ENCODE measurements around the gene SLC38A8. TPM values are rescaled to one million over a fixed set of nuclear protein-coding genes. Genes with fewer than 3 reads are reported as not detected.
A peak's percentile ranks its signal among the peaks of the same experiment; 100 is the strongest.

Gene SLC38A8
- total RNA-seq, 1 experiment from 2014 or later = not detected

GRCh38 chr16:84072014-84072413 is 29.4 kb upstream of the SLC38A8 start:
- DNase-seq (ENCODE audit: low spot score) = peak; percentile 44
- in situ Hi-C loops (cut with HindIII; ENCODE audit: low sequenced_read_pairs) = no loop called here

GRCh38 chr16:84071121-84071520 is 28.5 kb upstream of the SLC38A8 start:
- in situ Hi-C loops (cut with HindIII; ENCODE audit: low sequenced_read_pairs) = no loop called here
- no peak for DNase-seq (ENCODE audit: low spot score)

DNA sequence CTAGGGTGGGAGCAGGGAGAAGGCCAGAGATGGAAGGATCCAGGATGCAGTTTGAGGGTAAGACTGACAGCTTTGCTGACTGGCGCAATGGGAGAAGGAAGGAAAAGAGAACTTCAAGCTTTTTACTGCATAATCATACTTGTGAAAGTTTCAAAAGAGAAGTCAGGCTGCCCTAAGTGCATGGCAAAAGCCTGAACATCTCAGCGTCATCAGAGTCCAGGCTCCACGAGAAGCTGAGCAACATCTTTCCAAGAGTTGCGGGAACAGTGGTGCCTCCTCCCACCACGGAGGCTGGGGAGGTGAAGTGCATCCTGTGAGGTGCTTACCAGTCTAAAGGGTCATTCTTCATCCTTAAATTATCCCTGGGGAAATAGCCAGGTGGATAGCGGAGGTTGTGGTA is 26.9 kb upstream of the SLC38A8 start:
- DNase-seq (ENCODE audit: low spot score) = no peak
- in situ Hi-C loops (cut with HindIII; ENCODE audit: low sequenced_read_pairs) = loop anchor here (5.0 kb wide), 1 partner anchor 92 kb away; no protein-coding TSS in a partner anchor

DNA sequence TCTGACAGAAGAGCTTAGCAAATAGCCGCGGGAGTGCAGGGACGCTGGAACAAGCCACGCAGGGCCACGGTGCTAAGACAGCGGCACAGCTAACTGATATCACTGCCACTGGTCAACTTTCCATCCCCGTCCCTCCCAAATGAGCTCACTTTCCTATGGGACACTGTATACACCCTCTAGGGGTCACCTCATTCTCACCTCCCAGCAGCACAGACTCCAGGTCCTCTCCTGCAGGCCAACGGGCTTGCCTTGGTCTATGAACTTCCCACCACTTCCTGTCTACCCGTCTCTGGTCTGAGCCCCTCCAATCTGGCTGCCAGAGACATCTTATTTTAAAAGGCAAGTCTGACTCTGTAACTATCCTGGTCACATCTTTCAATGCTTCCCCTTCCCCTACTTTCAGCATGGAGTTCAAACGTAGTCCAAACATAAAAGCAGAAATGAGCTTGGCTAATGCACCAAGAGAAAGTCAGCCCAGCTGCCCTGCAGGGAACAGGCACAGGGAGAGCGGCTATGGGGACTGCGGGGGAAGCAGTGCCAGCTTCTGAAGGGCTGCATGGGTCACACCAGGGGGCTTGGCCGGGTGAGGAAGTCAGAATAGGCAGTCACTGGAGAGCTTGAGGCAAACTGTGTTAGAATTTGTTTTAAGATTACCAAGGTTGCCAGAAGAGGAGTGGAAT is 26.3 kb upstream of the SLC38A8 start:
- in situ Hi-C loops (cut with HindIII; ENCODE audit: low sequenced_read_pairs) = loop anchor here (5.0 kb wide), 1 partner anchor 92 kb away; no protein-coding TSS in a partner anchor
- DNase-seq (ENCODE audit: low spot score) = peak; percentile 17

- in situ Hi-C loops (cut with HindIII; ENCODE audit: low sequenced_read_pairs) = loop anchor here (5.0 kb wide), 1 partner anchor 91 kb away; no protein-coding TSS in a partner anchor
- DNase-seq (ENCODE audit: low spot score) = no peak
Measured at GRCh38 chr16:84068041-84068440, 25.4 kb upstream of the SLC38A8 start.

- in situ Hi-C loops (cut with HindIII; ENCODE audit: low sequenced_read_pairs) = loop anchor here (5.0 kb wide), 1 partner anchor 90 kb away; no protein-coding TSS in a partner anchor
- no peak for DNase-seq (ENCODE audit: low spot score)
Measured at GRCh38 chr16:84067640-84068039, 25.0 kb upstream of the SLC38A8 start.

DNA sequence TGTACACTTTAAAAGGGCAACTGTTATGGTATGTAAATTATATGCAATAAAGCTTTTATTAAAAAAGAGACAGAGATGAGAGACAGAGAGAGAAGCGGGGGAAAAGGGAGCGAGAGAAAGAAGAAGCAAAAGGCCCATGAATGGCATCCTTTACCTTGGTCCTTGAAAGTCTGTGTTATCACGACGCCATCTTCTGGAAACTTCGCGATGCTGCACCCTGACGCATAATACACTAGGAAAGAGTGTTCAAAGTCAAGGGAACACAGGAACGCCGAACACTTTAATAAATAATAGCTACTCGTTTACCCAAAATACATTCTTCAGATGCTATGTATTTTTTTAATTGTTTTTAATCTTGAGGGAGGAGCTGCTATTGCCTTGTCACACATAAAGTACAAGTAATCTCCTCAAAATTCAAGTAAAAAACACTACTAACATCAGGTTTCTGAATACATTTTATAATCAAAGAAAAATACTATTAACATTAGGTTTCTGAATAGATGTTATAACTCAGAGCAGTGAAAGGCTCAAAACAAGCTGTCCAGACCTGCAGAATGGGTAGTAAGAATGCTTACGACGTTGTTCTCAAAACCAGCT is 23.0 kb upstream of the SLC38A8 start:
- peak; percentile 80 for DNase-seq (ENCODE audit: low spot score)
- in situ Hi-C loops (cut with HindIII; ENCODE audit: low sequenced_read_pairs) = loop anchor here (5.0 kb wide), 1 partner anchor 88 kb away; no protein-coding TSS in a partner anchor

GRCh38 chr16:84063980-84064379 is 21.4 kb upstream of the SLC38A8 start:
- in situ Hi-C loops (cut with HindIII; ENCODE audit: low sequenced_read_pairs) = no loop called here
- DNase-seq (ENCODE audit: low spot score) = no peak

- in situ Hi-C loops (cut with HindIII; ENCODE audit: low sequenced_read_pairs) = no loop called here
Measured at GRCh38 chr16:84062734-84063640, 20.4 kb upstream of the SLC38A8 start.

GRCh38 chr16:84061236-84061819 is 18.7 kb upstream of the SLC38A8 start:
- no peak for DNase-seq (ENCODE audit: low spot score)
- in situ Hi-C loops (cut with HindIII; ENCODE audit: low sequenced_read_pairs) = no loop called here

More at GRCh38 chr16:84062734-84063640, 20.4 kb upstream of the SLC38A8 start:
- DNase-seq (ENCODE audit: low spot score) = peak; percentile 82

DNA sequence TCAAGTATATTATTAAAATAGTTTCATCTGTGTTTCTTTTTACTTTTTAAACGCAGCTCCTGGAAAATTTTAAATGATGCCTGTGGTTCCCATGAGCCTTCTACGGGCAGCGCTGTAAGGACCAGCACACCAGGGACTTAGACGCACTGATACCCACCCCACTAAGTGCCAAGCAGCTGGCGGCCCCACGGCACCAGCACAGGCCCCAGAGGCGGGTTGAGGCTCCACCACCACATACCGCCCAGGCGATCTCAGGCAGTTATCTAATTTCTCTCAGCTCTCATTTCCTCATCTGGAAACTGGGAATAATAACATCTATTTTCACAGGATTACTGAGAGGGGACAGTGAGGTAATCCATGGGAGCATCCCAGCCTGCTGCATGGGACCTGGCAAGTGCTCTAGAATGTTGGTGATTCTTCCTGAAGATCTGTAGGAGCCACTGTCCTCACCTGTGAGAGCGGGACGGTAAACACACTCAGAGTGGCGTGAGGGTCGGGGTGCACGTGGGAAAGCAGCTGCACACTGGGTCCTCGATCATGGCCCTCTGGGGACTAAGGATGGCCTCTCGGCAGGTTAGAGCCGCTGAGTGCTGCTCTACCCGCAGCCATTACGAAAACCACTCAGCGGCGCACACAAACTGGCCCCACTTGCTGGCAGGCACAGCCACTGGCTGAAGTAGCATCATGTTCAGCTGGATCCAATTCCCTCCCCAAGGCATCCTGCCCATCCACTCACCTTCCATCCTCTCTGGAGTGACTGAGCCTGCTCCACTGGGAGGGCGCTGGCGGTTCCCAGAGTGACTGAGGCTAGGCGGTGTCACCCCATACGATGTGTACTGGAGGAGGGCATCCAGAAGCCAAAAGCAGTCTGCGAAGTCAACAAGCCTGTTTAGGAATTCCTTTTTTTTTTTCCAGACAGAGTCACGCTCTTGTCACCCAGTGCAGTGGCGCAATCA is 17.6 kb upstream of the SLC38A8 start:
- no peak for DNase-seq (ENCODE audit: low spot score)
- in situ Hi-C loops (cut with HindIII; ENCODE audit: low sequenced_read_pairs) = no loop called here

GRCh38 chr16:84059111-84059510 is 16.5 kb upstream of the SLC38A8 start:
- in situ Hi-C loops (cut with HindIII; ENCODE audit: low sequenced_read_pairs) = no loop called here
- no peak for DNase-seq (ENCODE audit: low spot score)

DNA sequence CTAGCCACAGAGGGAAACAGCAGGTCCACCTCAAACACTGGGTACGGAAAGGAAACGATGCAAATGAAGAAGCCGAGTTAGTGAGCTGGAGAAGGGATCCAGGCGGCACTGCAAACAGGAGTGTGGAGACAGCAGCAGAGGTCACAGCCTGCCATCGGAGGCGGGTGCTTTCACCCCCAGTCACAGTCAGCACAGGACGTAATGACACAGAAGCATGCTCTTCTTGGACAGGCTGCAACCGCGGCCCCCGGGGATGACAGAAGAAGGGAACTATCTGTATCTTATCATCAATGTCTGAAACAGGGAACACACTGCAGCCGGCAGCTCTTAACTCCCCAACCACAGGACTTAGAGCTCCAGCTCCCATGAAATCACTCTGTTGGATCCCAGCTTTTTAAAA is 16.1 kb upstream of the SLC38A8 start:
- no peak for DNase-seq (ENCODE audit: low spot score)
- in situ Hi-C loops (cut with HindIII; ENCODE audit: low sequenced_read_pairs) = no loop called here

- DNase-seq (ENCODE audit: low spot score) = no peak
- in situ Hi-C loops (cut with HindIII; ENCODE audit: low sequenced_read_pairs) = no loop called here
Measured at GRCh38 chr16:84058211-84058610, 15.6 kb upstream of the SLC38A8 start.

- no peak for DNase-seq (ENCODE audit: low spot score)
- in situ Hi-C loops (cut with HindIII; ENCODE audit: low sequenced_read_pairs) = no loop called here
Measured at GRCh38 chr16:84056933-84057332, 14.3 kb upstream of the SLC38A8 start.

GRCh38 chr16:84055801-84056634 is 13.4 kb upstream of the SLC38A8 start:
- in situ Hi-C loops (cut with HindIII; ENCODE audit: low sequenced_read_pairs) = no loop called here
- DNase-seq (ENCODE audit: low spot score) = no peak

- in situ Hi-C loops (cut with HindIII; ENCODE audit: low sequenced_read_pairs) = no loop called here
- no peak for DNase-seq (ENCODE audit: low spot score)
Measured at GRCh38 chr16:84055366-84055765, 12.8 kb upstream of the SLC38A8 start.

Measured in G401 (cell line).